GM19468 (cell line): ENCODE results near the gene FAM25A.

Experiments used
- ATAC-seq: cut with Tn5 transposase; IDR thresholded peaks from one replicate; pipeline ENCODE4 v1.9.1; 2021; ENCODE audit warnings: mild to moderate bottlenecking, moderate library complexity, moderate number of reproducible peaks; ENCODE audit not compliant: unreplicated experiment; ENCODE audit errors: extremely low read depth

Gene FAM25A

DNA sequence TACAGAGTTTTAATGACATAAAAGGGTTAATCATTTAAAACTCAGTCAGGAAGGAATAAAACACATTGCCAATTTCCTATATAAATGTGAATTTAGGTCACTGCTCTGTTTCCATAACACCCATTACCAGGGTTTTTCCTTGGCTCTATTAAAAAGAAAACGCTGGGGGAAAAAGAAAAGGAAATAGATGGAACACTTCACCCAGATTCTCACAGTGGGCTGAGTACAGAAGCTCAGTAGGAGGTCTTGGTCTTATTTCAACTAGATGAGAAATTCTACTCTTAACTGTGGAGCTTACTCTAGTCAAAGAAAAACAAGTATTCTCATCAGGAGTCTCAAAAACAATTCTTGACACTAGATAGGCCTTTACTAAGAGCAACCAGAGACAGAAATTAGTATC lies 38.1 kb downstream of the FAM25A start:
- ATAC-seq = no peak

GRCh38 chr10:87059401-87059800 lies 39.3 kb downstream of the FAM25A start:
- ATAC-seq = no peak

DNA sequence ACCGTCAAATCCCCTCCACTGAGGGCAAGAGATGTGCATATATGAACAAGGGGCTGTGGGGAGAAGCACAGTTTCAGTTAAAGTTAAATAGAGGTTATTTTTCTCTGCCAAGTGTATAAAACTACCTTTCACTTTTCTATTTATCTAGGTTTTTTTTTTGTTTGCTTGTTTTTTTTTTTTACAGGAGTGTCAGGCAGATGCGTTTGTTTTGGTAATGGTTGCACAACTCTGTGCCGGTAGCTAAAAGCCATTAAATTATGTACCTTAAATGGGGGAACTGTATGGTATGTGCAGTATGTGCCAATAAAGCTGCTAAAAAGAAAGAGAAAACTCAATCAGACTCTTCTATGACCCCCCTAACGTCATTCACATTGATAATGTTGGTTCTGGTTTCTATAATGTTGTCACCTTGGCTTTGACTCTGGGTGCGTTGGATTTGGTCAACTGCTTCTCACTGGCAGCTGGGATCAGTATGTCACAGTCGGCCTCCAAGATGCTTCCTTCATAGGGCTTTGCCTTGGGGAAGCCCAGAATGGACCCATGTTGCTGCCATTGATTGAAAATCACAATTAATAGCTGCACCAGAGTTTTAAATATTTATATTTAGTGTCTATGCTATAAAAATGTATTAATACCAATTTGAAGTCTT lies 40.3 kb downstream of the FAM25A start:
- no peak for ATAC-seq

- ATAC-seq = no peak
These were observed 44.6 kb downstream of the FAM25A start for GRCh38 chr10:87064651-87065050.

- no peak for ATAC-seq
These were observed 46.1 kb downstream of the FAM25A start for GRCh38 chr10:87066178-87066577.

DNA sequence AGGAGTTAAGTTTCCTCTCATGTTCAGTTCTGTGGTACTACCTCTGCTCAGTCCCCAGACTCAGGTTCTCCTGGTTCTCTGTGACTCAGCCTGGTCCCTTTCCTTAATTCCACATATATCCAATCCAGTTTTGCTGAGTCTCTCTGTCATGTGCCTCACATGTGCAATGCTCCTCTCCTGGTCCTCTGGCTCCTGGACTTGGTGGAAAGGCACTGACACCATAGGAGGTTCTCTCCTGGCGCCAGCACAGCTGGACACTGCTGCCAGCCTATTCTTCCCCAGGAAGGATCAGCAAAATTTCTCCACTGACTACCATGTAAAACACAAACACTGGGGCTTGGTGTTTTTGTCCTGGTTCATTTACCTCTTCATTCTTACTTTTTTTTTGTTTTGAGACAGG lies 46.8 kb downstream of the FAM25A start:
- no peak for ATAC-seq

- ATAC-seq = no peak
These were observed 48.2 kb downstream of the FAM25A start for GRCh38 chr10:87068281-87068680.

- no peak for ATAC-seq
These were observed 52.4 kb downstream of the FAM25A start for GRCh38 chr10:87072449-87072848.
